PC-9 (cell line): ENCODE results near the gene IL17D. TPM values are rescaled to one million over a fixed set of nuclear protein-coding genes. Genes with fewer than 3 reads are reported as not detected.
A peak's percentile ranks its signal among the peaks of the same experiment; 100 is the strongest.

Source experiments
- BruUV-seq: library from RNA; stranded (reverse); fragments of 400-500 nt; replicated peaks from 2 replicates; lab custom pipeline; 2021; lab: Mats Ljungman, UMichigan
- CTCF ChIA-PET: fragments of 300-600 bp; sonication (Branson Sonifier 250); formaldehyde crosslinking; loops from one replicate; lab custom pipeline; 2022; ENCODE audit warnings: antibody characterized with exemption; lab: Charles Lee
- POLR2A ChIA-PET: fragments of 300-600 bp; sonication (Branson Sonifier 250); formaldehyde crosslinking; loops from one replicate; lab custom pipeline; 2022; ENCODE audit warnings: antibody characterized with exemption; ENCODE audit not compliant: unreplicated experiment; lab: Charles Lee
- DNase-seq, 2 experiments: peaks; one replicate each; pipeline versions ENCODE4 v3.0.0 to v3.0.0-alpha.2; 2015 to 2022; ENCODE audit warnings: mixed read lengths in 1 of 2
- H2AFZ ChIP-seq: fragments of 200-600 bp; sonication (generic); 2 replicates; pipeline ENCODE4 v1.8.1; 2017; ENCODE audit warnings: antibody characterized with exemption
- H3F3A ChIP-seq: fragments of 200-600 bp; sonication (generic); 2 replicates; pipeline ENCODE4 v1.8.1; 2017; ENCODE audit warnings: antibody characterized with exemption, mild to moderate bottlenecking, low read depth; ENCODE audit not compliant: insufficient read depth
- H3K27ac ChIP-seq: fragments of 200-600 bp; sonication (generic); 2 replicates; pipeline ENCODE4 v1.6.1; 2016; ENCODE audit warnings: mixed run types
- H3K27me3 ChIP-seq: fragments of 200-600 bp; sonication (generic); 2 replicates; pipeline ENCODE4 v1.6.1; 2016; ENCODE audit warnings: low read depth, mixed run types; ENCODE audit not compliant: insufficient read depth
- H3K36me3 ChIP-seq: fragments of 200-600 bp; sonication (generic); 2 replicates; pipeline ENCODE4 v1.6.1; 2016; ENCODE audit warnings: low read depth, mixed run types
- H3K4me1 ChIP-seq: fragments of 200-600 bp; sonication (generic); replicated peaks from 2 replicates; pipeline ENCODE4 v1.6.1; 2016; ENCODE audit warnings: mixed run types; ENCODE audit not compliant: insufficient read depth
- H3K4me2 ChIP-seq: fragments of 200-600 bp; sonication (generic); 2 replicates; pipeline ENCODE4 v1.6.1; 2017; ENCODE audit warnings: mixed run types
- H3K4me3 ChIP-seq: fragments of 200-600 bp; sonication (generic); 2 replicates; pipeline ENCODE4 v1.6.1; 2016; ENCODE audit warnings: mixed run types
- H3K79me2 ChIP-seq: fragments of 200-600 bp; sonication (generic); 2 replicates; pipeline ENCODE4 v1.6.1; 2017; ENCODE audit warnings: low read depth, mixed run types
- H3K9me2 ChIP-seq: fragments of 200-600 bp; sonication (generic); 2 replicates; pipeline ENCODE4 v1.8.1; 2017; ENCODE audit warnings: mild to moderate bottlenecking; ENCODE audit not compliant: insufficient read depth
- H3K9me3 ChIP-seq: fragments of 200-600 bp; sonication (generic); 2 replicates; pipeline ENCODE4 v1.8.1; 2016; ENCODE audit warnings: low read depth; ENCODE audit not compliant: insufficient read depth
- H4K20me1 ChIP-seq: fragments of 200-600 bp; sonication (generic); 2 replicates; pipeline ENCODE4 v1.8.1; 2017; ENCODE audit not compliant: insufficient read depth
- CTCF ChIP-seq: fragments of 200-600 bp; sonication (generic); conservative IDR thresholded peaks from 2 replicates; pipeline ENCODE4 v1.6.1; 2017; ENCODE audit warnings: mixed run types, antibody characterized with exemption, mild to moderate bottlenecking, moderate library complexity
- EZH2 ChIP-seq: fragments of 200-600 bp; sonication (generic); IDR thresholded peaks from 2 replicates; pipeline ENCODE4 v1.8.0; 2017; ENCODE audit warnings: antibody characterized with exemption, low read depth
- intact Hi-C: fragments of 100-400 bp; cut with micrococcal nuclease; formaldehyde crosslinking; loops from one replicate; pipeline ENCODE4 v1.10.0; 2022; ENCODE audit not compliant: unreplicated experiment
- total RNA-seq: library from RNA; stranded (reverse); gene quantifications from 2 replicates; pipeline ENCODE4 v1.2.3, GENCODE V29; 2021

The IL17D gene
- total RNA-seq, 1 experiment from 2014 or later: 0.37 TPM

GRCh38 chr13:20709369-20709768 lies 5.9 kb downstream of the IL17D start:
- Histone ChIP-seq H3K79me2 (no peaks in the 10 kb centered on the region), H3K4me3 (no peak overlapping the region), H3K4me2 (no peak overlapping the region), H3K4me1 (no peaks in the 10 kb centered on the region), H3K36me3 (no peaks in the 10 kb centered on the region), H3F3A (peaks cover 4% of the 10 kb centered on the region; the same call in 1 of the 2 replicates), H4K20me1 (0 out of 2 replicates have a peak, but pooled peaks cover 4% of the 10 kb centered on the region), H3K27ac (no peak overlapping the region), H3K9me2 (no peaks in the 10 kb centered on the region), H3K9me3 (no peaks in the 10 kb centered on the region), H2AFZ (no peak overlapping the region), H3K27me3 (no peaks in the 10 kb centered on the region)
- POLR2A ChIA-PET: no interaction called here
- DNase-seq: no peak
- no TSS peak for BruUV-seq
- intact Hi-C loops: no loop called here
- no peak for TF ChIP-seq CTCF
- TF ChIP-seq EZH2: no peak
- CTCF ChIA-PET: no interaction called here

GRCh38 chr13:20709782-20710181 lies 6.3 kb downstream of the IL17D start:
- BruUV-seq: no TSS peak
- ChIA-PET POLR2A (no interaction called here), CTCF (interaction anchor here (0.7 kb wide), 1 partner anchor 164 kb away, joined by 19 read pairs; no protein-coding TSS in a partner anchor)
- Histone ChIP-seq H2AFZ (no peak overlapping the region), H3K4me1 (no peaks in the 10 kb centered on the region), H4K20me1 (0 out of 2 replicates have a peak, but pooled peaks cover 4% of the 10 kb centered on the region), H3K36me3 (no peaks in the 10 kb centered on the region), H3K4me2 (no peak overlapping the region), H3K9me3 (no peaks in the 10 kb centered on the region), H3F3A (peaks cover 4% of the 10 kb centered on the region; the same call in 1 of the 2 replicates), H3K4me3 (no peak overlapping the region), H3K27me3 (no peaks in the 10 kb centered on the region), H3K79me2 (no peaks in the 10 kb centered on the region), H3K9me2 (no peaks in the 10 kb centered on the region), H3K27ac (no peak overlapping the region)
- DNase-seq: no peak
- intact Hi-C loops: loop anchor here (5.0 kb wide), 2 partner anchors 103 to 212 kb away; no protein-coding TSS in a partner anchor
- TF ChIP-seq EZH2: no peak
- no peak for TF ChIP-seq CTCF

- no peak overlapping the region for H2AFZ ChIP-seq
- intact Hi-C loops: loop anchor here (1.0 to 5.0 kb wide), 3 partner anchors 101 to 214 kb away; no protein-coding TSS in a partner anchor
- H3K9me2 ChIP-seq: no peaks in the 10 kb centered on the region
- no peaks in the 10 kb centered on the region for H3K79me2 ChIP-seq
- no peaks in the 10 kb centered on the region for H3K27me3 ChIP-seq
- peak overlapping the region; percentile 55 for H3K4me2 ChIP-seq
- H3F3A ChIP-seq: peaks cover 4% of the 10 kb centered on the region; the same call in 1 of the 2 replicates
- DNase-seq: no peak
- no peaks in the 10 kb centered on the region for H3K4me1 ChIP-seq
- H4K20me1 ChIP-seq: 0 out of 2 replicates have a peak, but pooled peaks cover 4% of the 10 kb centered on the region
- H3K36me3 ChIP-seq: no peaks in the 10 kb centered on the region
- no TSS peak for BruUV-seq
- ChIA-PET POLR2A (no interaction called here), CTCF (no interaction called here)
- no peak overlapping the region for H3K4me3 ChIP-seq
- TF ChIP-seq EZH2: no peak
- peak; percentile 55 for TF ChIP-seq CTCF
- no peak overlapping the region for H3K27ac ChIP-seq
- H3K9me3 ChIP-seq: no peaks in the 10 kb centered on the region
Measured at GRCh38 chr13:20711301-20712044, 8.0 kb downstream of the IL17D start.
